ENCODE results near the gene HIVEP3.

DNA sequence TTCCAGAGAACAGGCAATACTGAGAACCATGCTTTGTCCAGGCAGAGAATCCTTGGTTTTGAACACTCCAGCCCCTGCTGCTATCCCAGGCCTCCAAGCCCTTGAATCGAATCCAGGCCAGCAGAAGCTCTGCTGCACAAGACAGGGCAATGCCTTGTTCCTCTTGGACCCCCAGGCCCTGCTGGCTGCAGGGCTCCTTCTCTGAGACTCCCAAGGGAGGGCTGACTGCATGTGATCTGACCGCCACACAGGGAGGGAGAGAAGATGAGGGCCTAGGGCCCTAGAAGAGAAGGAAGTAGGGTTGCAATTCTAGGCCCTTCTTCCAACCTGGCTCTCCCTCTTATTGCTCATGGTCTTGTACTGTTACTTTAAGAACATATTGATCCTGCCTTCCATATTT lies 273.7 kb downstream of the HIVEP3 start:
- TF ChIP-seq, protein P1, sequence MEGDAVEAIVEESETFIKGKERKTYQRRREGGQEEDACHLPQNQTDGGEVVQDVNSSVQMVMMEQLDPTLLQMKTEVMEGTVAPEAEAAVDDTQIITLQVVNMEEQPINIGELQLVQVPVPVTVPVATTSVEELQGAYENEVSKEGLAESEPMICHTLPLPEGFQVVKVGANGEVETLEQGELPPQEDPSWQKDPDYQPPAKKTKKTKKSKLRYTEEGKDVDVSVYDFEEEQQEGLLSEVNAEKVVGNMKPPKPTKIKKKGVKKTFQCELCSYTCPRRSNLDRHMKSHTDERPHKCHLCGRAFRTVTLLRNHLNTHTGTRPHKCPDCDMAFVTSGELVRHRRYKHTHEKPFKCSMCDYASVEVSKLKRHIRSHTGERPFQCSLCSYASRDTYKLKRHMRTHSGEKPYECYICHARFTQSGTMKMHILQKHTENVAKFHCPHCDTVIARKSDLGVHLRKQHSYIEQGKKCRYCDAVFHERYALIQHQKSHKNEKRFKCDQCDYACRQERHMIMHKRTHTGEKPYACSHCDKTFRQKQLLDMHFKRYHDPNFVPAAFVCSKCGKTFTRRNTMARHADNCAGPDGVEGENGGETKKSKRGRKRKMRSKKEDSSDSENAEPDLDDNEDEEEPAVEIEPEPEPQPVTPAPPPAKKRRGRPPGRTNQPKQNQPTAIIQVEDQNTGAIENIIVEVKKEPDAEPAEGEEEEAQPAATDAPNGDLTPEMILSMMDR (IDR thresholded peaks at IDR 0.05; ENCODE audit: borderline replicate concordance, extremely low read depth, low read length, poor library complexity, severe bottlenecking), result no peak
- no peak for TF ChIP-seq EZH2 (IDR thresholded peaks at IDR 0.05; ENCODE audit: borderline replicate concordance, low read depth, low read length, severe bottlenecking)

Data from DND-41 (cell line).